Measurements from ENCODE around the gene PDXK. TPM values are rescaled to one million over a fixed set of nuclear protein-coding genes. Genes with fewer than 3 reads are reported as not detected.

The PDXK gene
- total and polyA plus RNA-seq, 2 of the 8 experiments (the other 6 are each of a cell fraction or from before 2014, with no cell fraction given): 78.0 to 112 TPM

DNA sequence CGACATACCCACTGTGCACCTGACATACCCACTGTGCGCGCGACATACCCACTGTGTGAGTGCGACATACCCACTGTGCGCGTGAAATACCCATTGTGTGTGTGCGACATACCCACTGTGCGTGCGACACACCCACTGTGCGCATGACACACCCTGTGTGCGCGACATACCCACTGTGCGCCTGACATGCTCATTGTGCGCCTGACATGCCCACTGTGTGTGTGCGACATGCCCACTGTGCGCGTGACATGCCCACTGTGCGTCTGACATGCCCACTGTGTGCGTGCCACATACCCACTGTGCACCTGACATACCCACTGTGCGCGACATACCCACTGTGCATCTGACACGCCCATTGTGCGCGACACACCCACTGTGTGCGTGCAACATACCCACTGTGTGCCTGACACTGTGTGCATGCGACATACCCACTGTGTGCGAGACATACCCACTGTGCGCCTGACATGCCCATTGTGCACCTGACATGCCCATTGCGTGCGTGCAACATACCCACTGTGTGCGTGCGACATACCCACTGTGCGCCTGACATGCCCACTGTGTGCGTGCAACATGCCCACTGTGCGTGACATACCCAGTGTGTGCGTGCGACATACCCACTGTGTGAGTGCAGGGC is 68.0 kb downstream of the PDXK start:
- H2AFZ ChIP-seq (ENCODE audit: low read length): no peak overlapping the region
- H2BK120ac ChIP-seq (replicated peaks; ENCODE audit: low read depth, low read length): no peak overlapping the region
- ChIA-PET CTCF (ENCODE audit: partially characterized antibody) (no interaction called here), POLR2A (ENCODE audit: partially characterized antibody) (no interaction called here)
- no peak overlapping the region for H3K23ac ChIP-seq (ENCODE audit: insufficient read length)
- no peak overlapping the region for H3K4me3 ChIP-seq (ENCODE audit: extremely low read depth in 1 of 4, insufficient read depth in 2 of 4, low read depth in 3 of 4, low read length in 4 of 4)
- H3K56ac ChIP-seq (replicated peaks; ENCODE audit: insufficient read length, low read depth, low read length): no peak overlapping the region
- H3K27me3 ChIP-seq (replicated peaks in 1 of 4; ENCODE audit: control insufficient read depth in 3 of 4, extremely low read depth in 1 of 4, insufficient read depth in 3 of 4, low read length in 3 of 4): no peaks in the 10 kb centered on the region; a peak in 1 of 7 replicates
- H2BK12ac ChIP-seq (ENCODE audit: low read depth, low read length): peak overlapping the region; percentile 94
- H2BK5ac ChIP-seq (ENCODE audit: low read depth, low read length): peak overlapping the region; percentile 54; the same call in 1 of the 2 replicates
- no peak overlapping the region for H3K14ac ChIP-seq (ENCODE audit: insufficient read length)
- H3K9ac ChIP-seq (replicated peaks in 1 of 4; ENCODE audit: extremely low read depth in 1 of 4, low read depth in 3 of 4, low read length in 3 of 4): no peak overlapping the region
- peaks cover 5% of the 10 kb centered on the region; the same call in 1 of the 2 replicates for H3K23me2 ChIP-seq (ENCODE audit: low read depth, low read length)
- H2BK15ac ChIP-seq (ENCODE audit: low read length): peak overlapping the region; percentile 89; the same call in 1 of the 2 replicates
- H3K4me1 ChIP-seq (replicated peaks in 1 of 4; ENCODE audit: control insufficient read depth in 3 of 4, insufficient read depth in 4 of 4, low read length in 3 of 4): peaks cover 0 to 12% (median 3%) of the 10 kb centered on the region in 4 experiments; a peak in 4 of 7 replicates
- H3K4ac ChIP-seq (replicated peaks; ENCODE audit: insufficient read length, low read depth, low read length): no peak overlapping the region
- H3K79me1 ChIP-seq (ENCODE audit: low read depth, low read length): peaks cover 10% of the 10 kb centered on the region; the same call in 1 of the 2 replicates
- no peak overlapping the region for H3K18ac ChIP-seq (ENCODE audit: extremely low read depth, low read length)
- peak overlapping the region; percentile 84 for H4K91ac ChIP-seq (replicated peaks; ENCODE audit: insufficient read length, low read length)
- no peak overlapping the region for H3K27ac ChIP-seq (ENCODE audit: low read depth, low read length)
- H2AK5ac ChIP-seq (ENCODE audit: low read depth, low read length): peak overlapping the region; percentile 88
- H3K79me2 ChIP-seq (ENCODE audit: control insufficient read depth in 1 of 2, insufficient read depth in 2 of 2, low read length in 2 of 2): peaks cover 11 to 21% of the 10 kb centered on the region in 2 experiments
- no peak overlapping the region for H4K5ac ChIP-seq (ENCODE audit: insufficient read length, low read depth, low read length)
- no peak for DNase-seq (ENCODE audit: low read depth in 1 of 2, low spot score in 2 of 2)
- WGBS, 2 experiments (ENCODE audit: extremely low coverage in 1 of 2, insufficient coverage in 1 of 2, insufficient read length in 1 of 2, insufficient replicate concordance in 2 of 2, low coverage in 1 of 2, low lambda C conversion rate in 2 of 2, missing lambda C conversion rate in 1 of 2): 95% methylated on average over 38 of the region's 38 CpGs; no CpG with 5 or more reads in 1 of the 2 experiments
- no peak overlapping the region for H2BK20ac ChIP-seq (ENCODE audit: low read length)
- TF ChIP-seq SAP30 (IDR thresholded peaks at IDR 0.05; ENCODE audit: insufficient read depth, insufficient replicate concordance, low read length) (no peak), CREB1 (IDR thresholded peaks at IDR 0.05) (no peak), KDM5A (IDR thresholded peaks at IDR 0.05; ENCODE audit: low read length) (no peak), CHD2 (IDR thresholded peaks at IDR 0.05; ENCODE audit: low read length) (no peak), E2F6 (IDR thresholded peaks at IDR 0.05) (no peak), TBP (IDR thresholded peaks at IDR 0.05; ENCODE audit: low read depth, low read length) (no peak), CBX5 (IDR thresholded peaks at IDR 0.05; ENCODE audit: low read depth, low read length) (no peak), KDM4A (IDR thresholded peaks at IDR 0.05; ENCODE audit: low read depth, low read length, severe bottlenecking) (no peak), NANOG (IDR thresholded peaks at IDR 0.05; ENCODE audit: insufficient read depth, low read depth, low read length, poor library complexity, severe bottlenecking) (no peak)
- no peak overlapping the region for H3K4me2 ChIP-seq (ENCODE audit: insufficient read depth in 1 of 2, low read depth in 2 of 2, low read length in 2 of 2)
- H3K36me3 ChIP-seq (ENCODE audit: control insufficient read depth in 2 of 4, insufficient read depth in 4 of 4, low read length in 3 of 4): peaks cover 3 to 11% (median 9%) of the 10 kb centered on the region in 4 experiments; a peak in 6 of 8 replicates
- no peak for FAIRE-seq
- H3K9me3 ChIP-seq (ENCODE audit: insufficient read depth in 2 of 2, low read depth in 1 of 2, low read length in 1 of 2): no peaks in the 10 kb centered on the region
- peaks cover 0 to 10% of the 10 kb centered on the region in 2 experiments for H4K20me1 ChIP-seq (replicated peaks in 1 of 2; ENCODE audit: control insufficient read depth in 1 of 2, insufficient read depth in 2 of 2, low read length in 2 of 2)
- no peak overlapping the region for H4K8ac ChIP-seq (ENCODE audit: extremely low read depth, insufficient read depth, low read length)

Data from H1 (cell line).